Right renal pelvis (tissue), 4 donors: ENCODE measurements around the gene CMTM8. TPM values are rescaled to one million over a fixed set of nuclear protein-coding genes. Genes with fewer than 3 reads are reported as not detected.
"Not testable (repeated sequence)": the region's sequence is repeated elsewhere in the genome, so short reads cannot be mapped to it uniquely, and the experiment has no call there.

Source experiments
- DNase-seq, 4 donors: peaks; one replicate each; pipeline ENCODE4 v3.0.0-alpha.2; 2013; ENCODE audit warnings: low read depth in 4 of 4, low spot score in 3 of 4, missing footprints in 1 of 4
- polyA plus RNA-seq, 4 donors: library from polyadenylated mRNA; unstranded; fragments of 120-200 nt; gene quantifications; one replicate each; pipeline ENCODE4 v1.2.1, GENCODE V29; 2013; ENCODE audit not compliant: insufficient read length in 4 of 4

The CMTM8 gene
- polyA plus RNA-seq, 4 donors: 12.7 to 13.8 (median 13.3) TPM

DNA sequence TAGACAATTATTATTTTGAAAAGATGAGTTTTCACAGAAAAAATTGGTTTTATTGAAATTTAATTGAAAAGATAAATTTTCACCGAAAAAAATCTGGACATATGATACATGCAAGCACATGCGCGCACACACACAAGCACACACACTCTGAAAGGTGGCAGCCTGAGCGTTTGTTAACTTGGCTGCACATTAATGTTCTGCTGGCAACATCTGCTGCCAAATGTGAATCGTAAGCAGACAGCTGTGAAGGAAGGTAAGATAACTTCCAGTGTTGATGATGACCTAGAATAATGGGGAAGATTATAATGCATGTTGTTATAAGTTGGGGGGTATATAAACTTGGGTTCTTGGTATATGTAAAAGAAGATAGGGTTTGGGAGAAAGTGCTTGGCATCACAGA, 134.8 kb downstream of the CMTM8 start:
- no peak for DNase-seq

DNA sequence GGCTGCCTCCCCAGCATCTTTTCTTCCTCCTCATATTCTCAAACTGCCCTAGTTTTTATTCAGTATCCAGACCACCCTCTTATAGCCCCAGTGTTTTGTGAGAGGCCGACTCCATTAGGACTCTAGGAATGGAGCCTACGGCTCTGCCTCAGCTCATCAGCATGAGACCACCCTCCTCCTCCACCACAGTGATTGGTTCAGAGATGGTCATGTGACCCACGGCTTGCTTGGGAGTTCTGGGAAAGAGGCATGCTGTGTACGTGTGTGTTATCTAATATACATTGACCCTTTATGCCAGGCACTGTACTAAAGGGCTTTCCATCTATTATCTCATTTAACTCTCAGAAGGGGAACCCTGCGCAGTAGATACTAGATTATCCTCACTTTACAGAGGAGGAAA, 135.4 kb downstream of the CMTM8 start:
- no peak for DNase-seq

DNA sequence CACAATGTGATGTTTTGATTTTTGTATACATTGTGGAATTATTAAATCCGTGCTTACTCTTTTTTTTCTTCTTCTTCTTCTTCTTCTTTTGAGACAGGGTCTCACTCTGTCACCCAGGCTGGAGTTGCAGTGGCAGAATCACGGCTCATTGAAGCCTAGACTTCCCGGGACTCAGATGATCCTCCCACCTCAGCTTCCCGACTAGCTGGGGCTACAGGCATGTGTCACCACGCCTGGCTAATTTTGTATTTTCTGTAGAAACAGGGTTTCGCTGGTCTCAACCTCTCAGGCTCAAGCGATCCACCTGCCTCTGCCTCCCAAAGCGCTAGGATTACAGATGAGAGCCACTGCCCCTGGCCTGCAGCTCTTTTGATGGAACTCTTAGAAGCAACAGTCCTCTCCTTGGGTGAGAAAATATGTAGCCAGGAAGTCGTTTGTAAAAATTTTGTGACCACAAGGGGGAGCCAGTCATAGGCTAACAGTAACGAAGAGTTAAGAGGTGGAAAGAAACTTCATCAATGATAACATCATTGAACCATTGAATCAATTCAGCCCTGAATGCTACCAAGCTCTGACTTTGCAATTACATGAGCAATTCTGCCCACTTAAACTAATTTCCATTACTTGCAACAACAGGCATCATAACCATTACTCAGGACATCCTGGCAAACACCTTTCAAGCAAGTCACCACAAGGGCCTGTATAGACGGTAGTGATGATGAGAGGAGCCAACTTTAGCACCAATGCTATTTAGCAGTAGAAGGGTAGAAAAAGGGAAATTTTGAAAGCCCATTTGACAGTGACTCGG, 136.5 kb downstream of the CMTM8 start:
- DNase-seq: peak; percentile 60 to 78 (median 70)

DNA sequence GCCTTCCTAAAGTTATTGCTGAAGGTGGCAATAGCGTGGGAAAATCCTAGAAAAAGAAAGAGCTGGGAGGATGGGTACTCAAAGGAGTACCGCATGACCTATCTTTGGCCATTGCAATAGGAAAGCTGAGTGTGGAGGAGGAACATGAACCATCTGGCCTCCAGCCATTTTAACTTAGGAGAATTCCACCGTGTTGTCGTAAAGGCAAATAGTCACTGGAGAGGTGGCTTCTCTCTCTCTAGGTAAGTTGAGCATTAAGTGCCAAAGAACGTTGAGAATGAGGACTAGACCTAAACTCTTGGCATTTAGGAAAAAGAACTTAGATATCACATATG, 137.1 kb downstream of the CMTM8 start:
- DNase-seq: no peak

DNA sequence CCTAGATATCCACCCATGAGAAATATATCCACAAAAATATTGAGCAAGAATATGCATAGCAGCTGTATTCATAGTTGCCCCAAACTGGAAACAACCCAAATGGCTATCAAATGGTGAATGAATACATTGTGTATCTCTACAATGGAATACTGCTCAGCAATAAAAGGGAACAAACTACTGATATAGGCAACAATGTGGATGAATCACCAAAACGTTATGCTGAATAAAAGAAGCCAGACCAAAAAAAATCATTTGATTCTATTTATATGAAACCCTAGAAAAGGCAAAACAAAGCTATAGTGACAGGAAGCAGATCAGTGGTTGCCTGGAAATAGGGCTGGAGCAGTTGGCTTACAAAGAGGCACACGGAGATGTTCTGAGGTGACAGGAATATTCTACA, 137.6 kb downstream of the CMTM8 start:
- no peak for DNase-seq

DNA sequence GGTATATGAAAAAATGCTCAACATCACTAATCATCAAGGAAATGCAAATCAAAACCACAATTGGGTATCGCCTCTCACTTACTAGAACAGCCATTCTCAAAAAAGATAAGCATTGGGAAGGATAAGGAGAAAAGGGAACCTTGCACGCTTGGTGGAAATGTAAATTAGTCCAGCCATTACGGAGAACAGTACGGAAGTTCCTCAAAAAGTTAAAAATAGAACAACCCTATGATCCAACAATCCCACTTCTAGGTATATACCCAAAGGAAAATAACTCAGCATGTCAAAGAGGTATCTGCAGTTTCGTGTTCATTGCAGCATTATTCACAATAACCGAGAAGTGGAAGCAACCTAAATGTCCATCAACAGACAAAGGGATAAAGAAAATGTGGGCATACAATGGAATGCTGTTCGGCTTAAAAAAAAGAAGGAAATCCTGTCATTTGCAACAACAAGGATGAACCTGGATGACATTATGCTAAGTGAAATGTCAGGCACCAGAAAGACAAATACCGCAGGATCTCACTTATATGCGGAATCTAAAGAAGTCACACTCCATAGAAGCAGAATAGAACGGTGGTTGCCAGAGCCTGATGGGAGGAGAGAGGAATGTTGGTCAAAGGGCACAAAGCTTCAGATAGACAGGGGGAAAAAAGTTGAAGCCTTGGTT, 141.5 kb downstream of the CMTM8 start:
- no peak for DNase-seq

DNA sequence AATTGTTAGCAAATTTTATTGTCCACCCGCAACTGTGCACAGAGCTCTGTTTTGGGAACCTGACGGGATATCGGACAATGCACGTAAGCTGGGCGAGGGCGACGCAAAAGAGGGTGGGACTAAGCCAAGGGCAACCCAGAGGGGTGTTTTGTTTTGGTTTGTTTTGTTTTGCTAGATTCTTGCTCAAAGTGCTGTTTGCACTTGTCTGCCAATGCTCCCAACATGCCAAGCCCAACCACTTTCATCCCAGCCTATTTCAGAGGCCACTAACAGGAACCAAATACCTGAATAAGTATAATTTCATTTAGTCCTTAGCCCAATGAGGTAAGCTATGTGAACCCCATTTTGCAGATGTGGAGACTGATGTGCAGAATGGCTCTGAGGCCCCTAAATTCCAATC, 143.4 kb downstream of the CMTM8 start:
- no peak for DNase-seq

DNA sequence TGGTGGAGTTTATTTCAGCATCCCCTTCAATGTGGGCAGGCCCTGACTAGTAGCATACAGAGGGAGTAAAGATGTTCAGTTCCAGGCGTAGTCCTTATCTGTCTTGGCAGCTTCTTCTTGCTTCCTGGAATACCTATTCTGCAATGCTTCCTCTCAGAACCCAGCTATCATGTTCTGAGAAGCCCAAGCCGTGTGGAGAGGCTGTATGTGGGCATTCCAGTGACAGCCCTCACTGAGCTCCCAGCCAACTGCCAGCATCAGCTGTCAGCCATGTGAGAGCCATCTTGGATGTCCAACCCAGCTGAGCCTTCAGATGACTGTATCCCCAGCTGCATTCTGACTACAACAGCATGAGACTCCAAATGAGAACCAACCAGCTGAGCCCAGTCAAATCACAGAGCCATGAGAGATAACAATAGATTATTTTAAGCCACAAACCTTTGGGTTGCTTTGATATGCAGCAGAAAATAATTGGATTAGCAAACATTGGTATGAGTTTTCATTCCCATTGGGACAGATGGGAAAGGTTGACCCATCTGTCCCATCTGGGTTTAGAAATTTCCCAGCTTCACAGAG, 144.7 kb downstream of the CMTM8 start:
- no peak for DNase-seq

DNA sequence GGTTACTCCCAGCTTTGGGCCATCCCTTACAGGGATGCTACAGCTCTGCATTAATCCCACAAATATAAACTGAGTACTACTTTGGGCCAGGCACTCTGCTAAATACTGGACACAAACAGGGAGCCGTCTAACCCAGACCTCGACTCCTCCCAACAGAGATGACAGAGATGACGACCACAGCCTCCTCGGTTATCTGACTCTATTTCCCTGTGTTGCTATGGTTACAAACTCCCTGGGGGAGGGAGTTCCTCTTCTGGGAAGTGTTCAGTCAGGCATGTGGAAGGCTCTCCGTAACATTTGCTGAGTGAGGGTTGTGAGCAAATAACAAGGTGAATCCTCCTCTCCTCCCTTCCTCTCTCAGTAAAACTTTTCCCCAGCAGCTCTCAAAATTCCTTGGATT, 146.5 kb downstream of the CMTM8 start:
- peak in 1 of 4 donors; percentile 62 for DNase-seq

DNA sequence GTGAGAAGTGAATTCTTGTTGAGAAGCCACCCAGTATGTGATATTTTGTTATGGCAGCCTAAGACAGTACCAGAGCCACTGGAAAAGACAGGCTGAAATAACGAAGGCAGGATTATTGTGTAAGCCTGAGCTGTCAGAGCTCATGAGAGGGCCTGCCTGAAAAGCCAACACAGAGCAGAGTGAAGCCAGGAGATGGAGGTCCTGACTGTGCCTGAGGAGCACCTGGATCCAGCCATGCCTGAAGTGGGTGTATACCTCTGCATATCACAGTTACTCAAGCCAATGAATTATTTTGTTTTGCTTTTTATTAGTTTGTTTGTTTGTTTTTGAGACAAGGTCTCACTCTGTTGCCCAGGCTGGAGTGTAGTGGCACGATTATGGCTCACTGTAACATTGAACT, 149.0 kb downstream of the CMTM8 start:
- DNase-seq: no peak

DNA sequence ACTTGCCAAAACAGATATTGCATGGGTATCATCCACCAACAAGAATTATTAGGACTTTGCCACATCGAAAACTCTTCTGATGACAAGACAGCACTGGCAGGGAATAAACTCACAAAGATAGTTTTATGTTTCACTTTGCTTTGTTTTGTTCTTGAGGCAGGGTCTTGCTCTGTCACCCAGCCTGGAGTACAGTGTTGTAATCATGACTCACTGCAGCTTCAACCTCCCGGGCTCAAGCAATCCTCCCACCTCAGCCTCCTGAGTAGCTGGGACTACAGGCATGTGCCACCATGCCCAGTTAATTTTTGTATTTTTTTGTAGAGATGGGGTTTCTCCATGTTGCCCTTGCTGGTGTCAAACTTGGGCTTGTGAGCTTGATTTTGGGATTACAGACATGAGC, 151.1 kb downstream of the CMTM8 start:
- DNase-seq: not testable (repeated sequence)

DNA sequence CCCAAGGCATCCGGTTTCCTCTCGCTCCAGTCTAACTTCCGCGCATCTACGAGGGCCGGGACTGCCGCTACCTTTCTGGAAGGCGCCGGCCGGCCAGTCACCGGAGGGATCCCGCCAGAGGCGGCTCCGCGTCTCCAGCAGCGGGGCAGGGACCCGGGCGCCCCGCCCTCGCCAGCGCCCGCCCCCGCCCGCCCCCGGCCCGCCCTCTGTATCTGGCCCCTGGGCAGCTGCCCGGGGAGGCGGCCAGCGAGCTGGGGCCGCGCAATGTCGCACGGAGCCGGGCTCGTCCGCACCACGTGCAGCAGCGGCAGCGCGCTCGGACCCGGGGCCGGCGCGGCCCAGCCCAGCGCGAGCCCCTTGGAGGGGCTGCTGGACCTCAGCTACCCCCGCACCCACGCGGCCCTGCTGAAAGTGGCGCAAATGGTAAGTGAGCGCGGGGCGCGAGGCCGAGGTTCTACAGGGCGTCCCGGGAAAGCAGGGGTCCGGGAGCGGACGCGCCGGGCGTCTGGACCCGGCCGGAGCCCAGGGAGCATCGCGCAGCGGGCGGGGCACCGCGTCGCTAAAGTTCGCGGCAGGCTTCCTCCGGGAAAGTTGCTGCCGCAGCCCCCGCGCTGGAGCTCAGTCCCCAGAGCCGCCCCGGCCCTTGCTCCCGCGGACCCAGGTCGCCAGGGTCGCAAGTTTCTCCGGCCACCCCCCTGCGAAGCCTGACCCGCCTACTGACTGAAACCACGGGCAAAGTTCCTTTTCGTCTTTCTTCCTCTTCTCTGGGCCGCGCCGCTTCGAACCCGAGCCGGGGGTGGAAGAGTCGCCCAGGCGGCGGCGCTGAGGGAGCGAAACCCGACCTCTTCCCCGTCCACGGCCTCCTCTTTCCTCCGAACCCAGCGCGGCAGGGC, 153.4 kb downstream of the CMTM8 start, which contains the start of gene CMTM7:
TSS of gene CMTM7 (plus strand) at position 211 of the 893 bp plus-strand sequence. CDS start at position 265, 54 bp downstream.
- DNase-seq: peak in 2 of 4 donors; percentile 38 to 48

DNA sequence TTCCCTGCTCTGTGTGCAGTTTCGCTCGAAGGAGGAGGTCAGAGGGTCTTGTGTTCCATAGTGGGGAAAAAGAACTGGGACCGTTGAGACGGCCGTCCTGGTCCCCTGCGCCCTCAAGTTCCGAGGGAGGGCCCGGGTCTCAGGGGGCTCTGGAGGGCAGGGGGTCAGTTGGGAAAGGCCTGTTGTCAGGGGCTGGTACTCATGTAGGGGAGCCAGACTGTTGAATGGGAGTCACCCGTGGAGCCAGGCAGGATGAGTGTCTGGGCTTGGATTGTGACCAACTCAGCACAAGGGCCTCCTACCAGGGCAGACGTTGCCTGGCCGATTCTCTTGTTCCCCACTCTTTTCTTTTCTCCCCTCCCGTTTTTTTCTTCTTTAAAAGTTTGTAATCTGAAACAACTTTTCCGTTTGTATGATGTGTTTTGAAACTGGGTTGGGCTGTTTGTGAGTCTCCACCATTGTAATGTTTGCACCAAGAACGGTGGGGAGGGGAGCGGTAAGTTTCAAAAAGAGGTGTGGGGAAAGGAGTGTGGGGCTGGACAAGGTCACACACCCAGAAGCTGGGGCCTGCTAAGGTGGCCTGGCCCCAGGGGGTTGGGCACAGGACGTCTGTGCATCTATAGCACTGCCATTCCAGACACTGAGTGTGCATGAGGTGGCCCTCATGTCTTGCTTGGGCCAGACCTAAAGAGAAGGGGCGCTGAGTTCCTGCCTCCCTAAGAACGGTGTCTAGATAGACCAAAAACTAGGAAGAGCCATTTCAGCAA, 154.2 kb downstream of the CMTM8 start:
- DNase-seq: no peak

DNA sequence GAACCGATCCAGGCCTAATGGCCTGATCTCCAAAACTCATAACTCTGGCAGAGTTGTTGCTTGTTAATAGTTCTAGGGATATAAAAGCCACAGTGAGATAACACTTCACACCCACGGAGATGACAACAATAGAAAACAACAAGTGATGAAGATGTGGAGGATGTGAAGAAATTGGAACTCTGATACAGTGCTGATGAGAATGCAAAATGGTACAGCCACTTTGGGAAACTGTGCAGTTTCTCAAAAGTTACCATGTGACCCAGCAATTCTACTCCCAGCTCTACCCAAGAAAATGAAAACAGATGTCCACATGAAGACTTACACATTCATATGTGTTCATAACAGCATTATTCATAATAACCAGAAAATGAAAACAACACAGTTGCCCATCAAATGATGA, 157.0 kb downstream of the CMTM8 start:
- no peak for DNase-seq

DNA sequence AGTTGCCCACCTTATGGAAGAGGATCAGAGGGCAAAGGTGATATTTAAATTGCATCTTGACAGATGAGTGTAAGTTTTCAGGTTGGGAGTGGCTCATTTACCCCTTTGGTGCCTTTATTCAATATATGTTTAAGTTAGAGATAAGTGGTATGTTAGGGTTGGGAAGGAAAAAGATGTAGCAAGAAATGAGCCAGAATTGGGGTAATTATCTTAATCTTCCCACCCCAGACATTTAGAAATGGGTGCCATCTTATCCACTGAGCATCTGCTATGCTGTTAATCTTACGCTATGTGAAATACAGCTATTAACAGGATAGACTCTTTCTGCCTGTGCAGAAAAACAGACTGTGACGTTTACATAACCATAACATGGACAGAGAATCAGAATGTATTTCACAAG, 159.5 kb downstream of the CMTM8 start:
- no peak for DNase-seq

DNA sequence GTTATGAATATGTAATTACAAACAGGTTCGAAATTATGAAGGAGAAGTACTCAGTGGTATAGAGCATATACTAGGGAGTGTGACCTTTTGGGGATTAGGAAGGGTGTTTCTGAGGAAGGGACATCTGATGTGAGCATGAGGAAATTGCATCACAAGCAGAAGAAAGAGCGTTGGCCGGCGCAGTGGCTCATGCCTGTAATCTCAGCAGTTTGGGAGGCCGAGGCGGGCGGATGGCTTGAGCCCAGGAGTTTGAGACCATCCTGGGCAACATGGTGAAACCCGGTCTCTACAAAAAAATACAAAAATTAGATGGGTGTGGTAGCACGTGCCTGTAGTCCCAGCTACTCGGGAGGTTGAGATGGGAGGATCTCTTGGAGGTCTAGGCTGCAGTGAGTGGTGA, 160.1 kb downstream of the CMTM8 start:
- DNase-seq: no peak

DNA sequence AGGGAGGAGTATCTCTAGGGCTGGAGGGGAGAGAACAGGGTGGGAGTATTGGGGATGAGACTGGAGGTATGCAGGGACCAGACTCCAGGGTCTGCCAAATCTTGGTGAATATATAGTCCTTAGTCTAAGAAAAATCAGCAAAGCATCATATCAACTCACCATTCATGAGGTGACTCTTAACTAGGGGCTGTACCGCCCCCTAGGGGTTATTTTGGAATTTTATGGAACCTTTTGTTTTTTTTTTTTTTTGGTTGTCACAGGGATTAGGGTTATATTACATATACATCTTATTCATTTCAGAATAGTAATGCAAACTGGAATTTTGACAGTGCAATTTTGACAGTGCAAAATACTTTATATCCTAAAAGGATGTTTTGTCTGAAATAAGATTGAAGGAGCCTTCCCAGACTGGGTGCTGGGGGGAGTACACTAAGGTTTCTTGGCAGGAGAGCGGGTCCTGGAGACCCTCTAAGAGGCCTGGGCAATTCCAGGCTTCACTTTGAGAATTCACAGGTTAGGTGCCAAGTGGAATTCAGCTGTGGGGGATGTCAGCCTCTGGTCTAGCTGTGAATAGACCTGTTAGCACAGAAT, 160.6 kb downstream of the CMTM8 start:
- DNase-seq: peak in 1 of 4 donors; percentile 49

DNA sequence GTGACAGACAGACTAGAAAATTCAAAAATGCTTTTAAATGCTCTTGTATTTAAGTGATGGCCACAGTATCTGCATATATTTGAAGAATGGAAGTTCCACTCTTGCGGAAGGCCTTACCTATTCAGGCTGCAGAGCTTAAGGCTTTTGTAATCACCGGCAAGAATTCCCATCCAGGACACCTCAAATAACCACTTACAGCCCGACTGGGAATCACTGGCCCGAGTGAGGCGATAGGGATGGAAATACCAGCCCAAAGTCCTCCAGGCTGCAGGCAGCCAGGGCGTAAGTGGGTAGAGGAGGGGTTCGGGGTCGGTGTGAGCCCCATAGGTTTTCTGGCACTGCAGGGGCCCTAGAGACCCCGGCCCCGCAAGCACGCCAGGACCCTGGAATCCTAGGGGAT, 162.6 kb downstream of the CMTM8 start:
- peak in 1 of 4 donors; percentile 14 for DNase-seq

DNA sequence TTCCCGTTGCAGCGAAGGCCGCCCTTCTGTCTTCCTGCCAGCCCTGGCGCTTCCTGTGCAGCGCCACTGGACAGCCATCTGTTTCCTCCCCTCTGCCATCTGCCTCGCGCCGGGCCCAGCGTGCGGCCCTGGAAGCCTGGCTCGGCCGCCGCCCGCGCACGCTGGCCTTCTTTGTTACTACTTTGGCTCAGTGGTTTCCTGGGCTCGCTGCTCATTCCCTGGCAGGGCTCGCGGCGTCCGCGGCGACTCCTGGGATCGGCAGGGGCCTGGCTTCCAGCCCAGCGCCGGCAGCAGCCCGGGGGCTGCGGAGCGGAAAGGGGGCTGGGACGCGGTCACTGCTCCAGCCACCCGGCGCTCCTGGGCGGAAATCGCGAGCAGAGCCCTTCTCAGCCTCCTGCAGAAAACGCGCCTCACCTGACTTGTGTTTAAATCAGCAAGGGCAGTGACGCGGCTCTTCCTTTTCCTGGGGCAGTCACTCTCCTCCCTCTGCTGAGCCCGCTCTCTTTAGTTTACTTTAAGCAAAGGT, 163.1 kb downstream of the CMTM8 start:
- peak in 3 of 4 donors; percentile 71 to 73 (median 71) for DNase-seq
